Measurements from ENCODE around the gene ANKLE1.
"Not testable (repeated sequence)": the region's sequence is repeated elsewhere in the genome, so short reads cannot be mapped to it uniquely, and the experiment has no call there.

Gene ANKLE1

GRCh38 chr19:17266975-17267788, 14.5 kb upstream of the ANKLE1 start, which contains the start of gene BABAM1:
TSS of gene BABAM1 (plus strand) at chr19:17267443. CDS start at chr19:17268807, 1,364 bp downstream.
- H3K27ac ChIP-seq (ENCODE audit: insufficient read depth in 1 of 2, low read depth in 1 of 2, low read length in 2 of 2, poor library complexity in 1 of 2, severe bottlenecking in 2 of 2), result peak within 1 kb of the TSS; percentile 70 to 90
- CTCF ChIA-PET, result interaction anchor here (0.6 to 14.3 kb wide), 6 partner anchors 10 to 52 kb away, joined by 3 to 183 read pairs (median 4); partner anchors contain the start of genes ANKLE1 and USE1
- DNase-seq, result peak; percentile 99 to 100 (median 100)
- H3K27me3 ChIP-seq (replicated peaks in 2 of 5; ENCODE audit: control insufficient read depth in 4 of 5, insufficient read depth in 5 of 5, low read length in 4 of 5), result no peaks in the 10 kb centered on the region
- no peaks in the 10 kb centered on the region for H3K9me3 ChIP-seq (ENCODE audit: control extremely low read depth in 1 of 5, control insufficient read depth in 4 of 5, insufficient read depth in 2 of 5, low read depth in 1 of 5, low read length in 4 of 5)
- peaks cover 7 to 16% (median 13%) of the 10 kb centered on the region in 4 experiments for H3K36me3 ChIP-seq (ENCODE audit: control insufficient read depth in 4 of 4, insufficient read depth in 4 of 4, low read length in 3 of 4)
- H3K4me1 ChIP-seq (ENCODE audit: control extremely low read depth in 1 of 4, control insufficient read depth in 4 of 4, insufficient read depth in 4 of 4, low read length in 3 of 4), result peaks cover 10 to 32% (median 25%) of the 10 kb centered on the region in 4 experiments
- WGBS (ENCODE audit: insufficient coverage), result under 1% methylated on average over 26 of the region's 27 CpGs
- H3K4me3 ChIP-seq (ENCODE audit: control insufficient read depth in 1 of 7, extremely low read depth in 1 of 7, insufficient read depth in 4 of 7, low read depth in 2 of 7, low read length in 6 of 7), result peak within 1 kb of the TSS; percentile 73 to 100 (median 99)
- POLR2A ChIA-PET, result interaction anchor here (0.7 to 1.0 kb wide), 3 partner anchors 32 to 74 kb away, joined by 3 read pairs; partner anchors contain the start of gene USE1

- H3K27ac ChIP-seq (ENCODE audit: insufficient read depth in 1 of 2, low read depth in 1 of 2, low read length in 2 of 2, poor library complexity in 1 of 2, severe bottlenecking in 2 of 2), result no peak overlapping the region
- peaks cover 10 to 32% (median 25%) of the 10 kb centered on the region in 4 experiments for H3K4me1 ChIP-seq (ENCODE audit: control extremely low read depth in 1 of 4, control insufficient read depth in 4 of 4, insufficient read depth in 4 of 4, low read length in 3 of 4)
- DNase-seq, result no peak
- CTCF ChIA-PET, result interaction anchor here (1.0 kb wide), 1 partner anchor 67 kb away, joined by 4 read pairs; no protein-coding TSS in a partner anchor
- H3K9me3 ChIP-seq (ENCODE audit: control extremely low read depth in 1 of 5, control insufficient read depth in 4 of 5, insufficient read depth in 2 of 5, low read depth in 1 of 5, low read length in 4 of 5), result no peaks in the 10 kb centered on the region
- H3K27me3 ChIP-seq (replicated peaks in 2 of 5; ENCODE audit: control insufficient read depth in 4 of 5, insufficient read depth in 5 of 5, low read length in 4 of 5), result no peaks in the 10 kb centered on the region
- peaks cover 10 to 23% (median 17%) of the 10 kb centered on the region in 4 experiments for H3K36me3 ChIP-seq (ENCODE audit: control insufficient read depth in 4 of 4, insufficient read depth in 4 of 4, low read length in 3 of 4)
- 96% methylated on average over 13 of the region's 13 CpGs for WGBS (ENCODE audit: insufficient coverage)
- POLR2A ChIA-PET, result no interaction called here
- no peak overlapping the region for H3K4me3 ChIP-seq (ENCODE audit: control insufficient read depth in 1 of 7, extremely low read depth in 1 of 7, insufficient read depth in 4 of 7, low read depth in 2 of 7, low read length in 6 of 7)
These were observed 12.9 kb upstream of the ANKLE1 start for GRCh38 chr19:17268754-17269153.

- DNase-seq; H3K27me3 ChIP-seq (replicated peaks in 2 of 5; ENCODE audit: control insufficient read depth in 4 of 5, insufficient read depth in 5 of 5, low read length in 4 of 5); H3K4me1 ChIP-seq (ENCODE audit: control extremely low read depth in 1 of 4, control insufficient read depth in 4 of 4, insufficient read depth in 4 of 4, low read length in 3 of 4); H3K27ac ChIP-seq (ENCODE audit: insufficient read depth in 1 of 2, low read depth in 1 of 2, low read length in 2 of 2, poor library complexity in 1 of 2, severe bottlenecking in 2 of 2); H3K9me3 ChIP-seq (ENCODE audit: control extremely low read depth in 1 of 5, control insufficient read depth in 4 of 5, insufficient read depth in 2 of 5, low read depth in 1 of 5, low read length in 4 of 5); POLR2A ChIA-PET; CTCF ChIA-PET; H3K4me3 ChIP-seq (ENCODE audit: control insufficient read depth in 1 of 7, extremely low read depth in 1 of 7, insufficient read depth in 4 of 7, low read depth in 2 of 7, low read length in 6 of 7): not testable (repeated sequence)
- H3K36me3 ChIP-seq (ENCODE audit: control insufficient read depth in 4 of 4, insufficient read depth in 4 of 4, low read length in 3 of 4), result peaks cover 20 to 63% (median 45%) of the 10 kb centered on the region in 4 experiments
- 100% methylated on average over 2 of the region's 3 CpGs for WGBS (ENCODE audit: insufficient coverage)
These were observed 6.8 kb upstream of the ANKLE1 start for GRCh38 chr19:17274892-17275291.

- ChIA-PET POLR2A (no interaction called here), CTCF (no interaction called here)
- DNase-seq, result no peak
- Histone ChIP-seq H3K27me3 (replicated peaks in 2 of 5; ENCODE audit: control insufficient read depth in 4 of 5, insufficient read depth in 5 of 5, low read length in 4 of 5) (no peaks in the 10 kb centered on the region), H3K4me3 (ENCODE audit: control insufficient read depth in 1 of 7, extremely low read depth in 1 of 7, insufficient read depth in 4 of 7, low read depth in 2 of 7, low read length in 6 of 7) (no peak overlapping the region), H3K4me1 (ENCODE audit: control extremely low read depth in 1 of 4, control insufficient read depth in 4 of 4, insufficient read depth in 4 of 4, low read length in 3 of 4) (no peaks in the 10 kb centered on the region), H3K27ac (ENCODE audit: insufficient read depth in 1 of 2, low read depth in 1 of 2, low read length in 2 of 2, poor library complexity in 1 of 2, severe bottlenecking in 2 of 2) (no peak overlapping the region), H3K36me3 (ENCODE audit: control insufficient read depth in 4 of 4, insufficient read depth in 4 of 4, low read length in 3 of 4) (peaks cover 20 to 58% (median 44%) of the 10 kb centered on the region in 4 experiments), H3K9me3 (ENCODE audit: control extremely low read depth in 1 of 5, control insufficient read depth in 4 of 5, insufficient read depth in 2 of 5, low read depth in 1 of 5, low read length in 4 of 5) (no peaks in the 10 kb centered on the region)
- 100% methylated on average over 15 of the region's 19 CpGs for WGBS (ENCODE audit: insufficient coverage)
These were observed 6.1 kb upstream of the ANKLE1 start for GRCh38 chr19:17275441-17276175.

GRCh38 chr19:17279436-17279835, 2.3 kb upstream of the ANKLE1 start:
- Histone ChIP-seq H3K9me3 (ENCODE audit: control extremely low read depth in 1 of 5, control insufficient read depth in 4 of 5, insufficient read depth in 2 of 5, low read depth in 1 of 5, low read length in 4 of 5) (no peaks in the 10 kb centered on the region), H3K4me3 (ENCODE audit: control insufficient read depth in 1 of 7, extremely low read depth in 1 of 7, insufficient read depth in 4 of 7, low read depth in 2 of 7, low read length in 6 of 7) (no peak overlapping the region), H3K4me1 (ENCODE audit: control extremely low read depth in 1 of 4, control insufficient read depth in 4 of 4, insufficient read depth in 4 of 4, low read length in 3 of 4) (peaks cover 0 to 20% (median 18%) of the 10 kb centered on the region in 4 experiments), H3K27me3 (replicated peaks in 2 of 5; ENCODE audit: control insufficient read depth in 4 of 5, insufficient read depth in 5 of 5, low read length in 4 of 5) (no peaks in the 10 kb centered on the region), H3K27ac (ENCODE audit: insufficient read depth in 1 of 2, low read depth in 1 of 2, low read length in 2 of 2, poor library complexity in 1 of 2, severe bottlenecking in 2 of 2) (no peak overlapping the region), H3K36me3 (ENCODE audit: control insufficient read depth in 4 of 4, insufficient read depth in 4 of 4, low read length in 3 of 4) (peaks cover 5 to 53% (median 33%) of the 10 kb centered on the region in 4 experiments)
- ChIA-PET CTCF (interaction anchor here (0.9 to 17.5 kb wide), 2 partner anchors 18 to 28 kb away, joined by 4 to 183 read pairs; partner anchors contain the start of genes BABAM1 and USHBP1), POLR2A (no interaction called here)
- WGBS (ENCODE audit: insufficient coverage), result no CpG with 5 or more reads among the region's 3 CpGs
- no peak for DNase-seq

- 3% methylated on average over 42 of the region's 45 CpGs for WGBS (ENCODE audit: insufficient coverage)
- H3K36me3 ChIP-seq (ENCODE audit: control insufficient read depth in 4 of 4, insufficient read depth in 4 of 4, low read length in 3 of 4), result peaks cover 0 to 42% (median 13%) of the 10 kb centered on the region in 4 experiments
- POLR2A ChIA-PET, result no interaction called here
- no peaks in the 10 kb centered on the region for H3K27me3 ChIP-seq (replicated peaks in 2 of 5; ENCODE audit: control insufficient read depth in 4 of 5, insufficient read depth in 5 of 5, low read length in 4 of 5)
- H3K4me1 ChIP-seq (ENCODE audit: control extremely low read depth in 1 of 4, control insufficient read depth in 4 of 4, insufficient read depth in 4 of 4, low read length in 3 of 4), result peaks cover 0 to 20% (median 18%) of the 10 kb centered on the region in 4 experiments
- CTCF ChIA-PET, result interaction anchor here (0.6 to 17.5 kb wide), 11 partner anchors 9 to 490 kb away, joined by 3 to 183 read pairs (median 10); partner anchors contain the start of genes BABAM1, OCEL1 and USHBP1
- H3K4me3 ChIP-seq (ENCODE audit: control insufficient read depth in 1 of 7, extremely low read depth in 1 of 7, insufficient read depth in 4 of 7, low read depth in 2 of 7, low read length in 6 of 7), result peak overlapping the region; percentile 19 to 74 (median 61)
- peak; percentile 77 to 84 (median 82) for DNase-seq
- H3K9me3 ChIP-seq (ENCODE audit: control extremely low read depth in 1 of 5, control insufficient read depth in 4 of 5, insufficient read depth in 2 of 5, low read depth in 1 of 5, low read length in 4 of 5), result no peaks in the 10 kb centered on the region
- H3K27ac ChIP-seq (ENCODE audit: insufficient read depth in 1 of 2, low read depth in 1 of 2, low read length in 2 of 2, poor library complexity in 1 of 2, severe bottlenecking in 2 of 2), result no peak overlapping the region
These were observed 906 bp downstream of the ANKLE1 start for GRCh38 chr19:17282488-17283125.

Data from common myeloid progenitor, CD34-positive (primary cell).